K562 (cell line): ENCODE results near the gene TMEM178A. TPM values are rescaled to one million over a fixed set of nuclear protein-coding genes. Genes with fewer than 3 reads are reported as not detected.

Experiments used
- ATAC-seq: fragments of 200-7000 bp; cut with Tn5 transposase; 3 replicates; pipeline ENCODE4 v1.9.1; 2020; ENCODE audit warnings: moderate library complexity
- BruUV-seq: library from RNA; stranded (reverse); fragments of 400-500 nt; replicated peaks from 2 replicates; lab custom pipeline; 2021; lab: Mats Ljungman, UMichigan
- CTCF ChIA-PET: fragments of 300-600 bp; formaldehyde crosslinking; extraction: SDS; loops from one replicate; lab custom pipeline; 2021; ENCODE audit warnings: low intra/inter-chr PET ratio; lab: Yijun Ruan, JAX
- POLR2A ChIA-PET: fragments of 300-600, 350-650 bp; sonication (Branson Sonifier 250); formaldehyde crosslinking; extraction: SDS; loops from one replicate; lab custom pipeline; 2021; ENCODE audit warnings: antibody characterized with exemption, inconsistent platforms; lab: Yijun Ruan, JAX
- DNase-seq, 4 experiments: peaks; one replicate each; pipeline versions ENCODE4 v3.0.0 to v3.0.0-alpha.2; 2011 to 2018; ENCODE audit warnings: low spot score in 3 of 4, mixed read lengths in 3 of 4; ENCODE audit errors: extremely low read depth in 1 of 4
- FAIRE-seq: peaks from 2 replicates; lab custom pipeline; 2011; peaks lifted over from hg19 to GRCh38; lab: Jason Lieb, UNC
- H2AFZ ChIP-seq: 2 replicates; pipeline ENCODE4 v1.6.0; 2011; ENCODE audit warnings: low read depth, low read length, control low read depth, inconsistent platforms
- H3K27ac ChIP-seq: fragments of 200-600 bp; 3 replicates; pipeline ENCODE4 v1.8.0; 2011; ENCODE audit warnings: low read depth, mild to moderate bottlenecking, control low read depth, inconsistent platforms, low read length, moderate library complexity, mixed read lengths; ENCODE audit errors: extremely low read depth
- H3K27me3 ChIP-seq, 2 experiments: fragments of 300-600 bp in 1 of 2; 2 replicates in 1 of 2; 3 replicates in 1 of 2; pipeline versions ENCODE4 v1.6.0 to v1.8.0; 2011; ENCODE audit warnings: inconsistent platforms in 2 of 2, low read length in 2 of 2, mild to moderate bottlenecking in 1 of 2, mixed read lengths in 1 of 2, moderate library complexity in 1 of 2; ENCODE audit not compliant: control insufficient read depth in 2 of 2, insufficient read depth in 2 of 2
- H3K36me3 ChIP-seq: fragments of 300-600 bp; 3 replicates; pipeline ENCODE4 v1.8.0; 2011; ENCODE audit warnings: mild to moderate bottlenecking, low read length, inconsistent platforms; ENCODE audit not compliant: control insufficient read depth, insufficient read depth
- H3K4me1 ChIP-seq, 2 experiments: fragments of 200-600 bp in 1 of 2; replicated peaks in 1 of 2; 2 replicates in 1 of 2; 3 replicates in 1 of 2; pipeline versions ENCODE4 v1.5.1 to v1.8.0; 2011; ENCODE audit warnings: inconsistent platforms in 2 of 2, low read length in 2 of 2, mild to moderate bottlenecking in 1 of 2, mixed read lengths in 1 of 2, moderate library complexity in 1 of 2; ENCODE audit not compliant: control insufficient read depth in 2 of 2, insufficient read depth in 2 of 2
- H3K4me2 ChIP-seq: 2 replicates; pipeline ENCODE4 v1.6.1; 2011; ENCODE audit warnings: low read length, control low read depth, inconsistent platforms, mixed read lengths; ENCODE audit not compliant: insufficient read depth
- H3K4me3 ChIP-seq: fragments of 200-600 bp; sonication (generic), shearing (Covaris generic); 2 replicates; pipeline ENCODE4 v1.5.1; 2016; ENCODE audit warnings: control low read depth, inconsistent platforms
- H3K79me2 ChIP-seq: fragments of 200-600 bp; 3 replicates; pipeline ENCODE4 v1.8.0; 2011; ENCODE audit warnings: low read length, inconsistent platforms; ENCODE audit not compliant: control insufficient read depth, insufficient read depth
- H3K9ac ChIP-seq, 2 experiments: 2 replicates each; pipeline versions ENCODE4 v1.6.0 to v1.6.1; 2011; ENCODE audit warnings: low read depth in 2 of 2, low read length in 2 of 2, control low read depth in 1 of 2, inconsistent platforms in 1 of 2, mild to moderate bottlenecking in 1 of 2, mixed read lengths in 1 of 2; ENCODE audit not compliant: insufficient read depth in 1 of 2
- H3K9me1 ChIP-seq: one replicate; pipeline ENCODE4 v1.6.0; 2011; ENCODE audit warnings: inconsistent platforms, mild to moderate bottlenecking, low read length, moderate library complexity; ENCODE audit not compliant: control insufficient read depth, insufficient read depth
- H3K9me3 ChIP-seq: replicated peaks from 2 replicates; pipeline ENCODE4 v1.5.1; 2011; ENCODE audit warnings: low read depth, low read length, inconsistent platforms; ENCODE audit not compliant: control insufficient read depth, insufficient read depth
- H4K20me1 ChIP-seq: replicated peaks from 2 replicates; pipeline ENCODE4 v1.6.1; 2011; ENCODE audit warnings: low read length, inconsistent platforms, mixed read lengths; ENCODE audit not compliant: control insufficient read depth, insufficient read depth
- ARID3B ChIP-seq: fragments of 250-450 bp; sonication (Bioruptor Pico); IDR thresholded peaks from 2 replicates; pipeline ENCODE4 v1.4.0; 2020; ENCODE audit warnings: borderline replicate concordance
- ASH1L ChIP-seq: fragments of 450-650 bp; IDR thresholded peaks from 2 replicates; pipeline ENCODE4 v1.6.1; 2018; ENCODE audit warnings: borderline replicate concordance, mild to moderate bottlenecking, low read depth; ENCODE audit not compliant: partially characterized antibody
- CBFA2T2 ChIP-seq: fragments of 450-650 bp; conservative IDR thresholded peaks from 2 replicates; pipeline ENCODE4 v1.6.1; 2017; ENCODE audit warnings: mild to moderate bottlenecking
- NFYB ChIP-seq: IDR thresholded peaks from 2 replicates; pipeline ENCODE4 v1.6.1; 2011; ENCODE audit warnings: mild to moderate bottlenecking, moderate library complexity; ENCODE audit not compliant: insufficient read length; ENCODE audit errors: extremely low read depth
- RAD51 ChIP-seq: fragments of 450-650 bp; IDR thresholded peaks from 2 replicates; pipeline ENCODE4 v1.7.1; 2016; ENCODE audit warnings: low read depth, mild to moderate bottlenecking, borderline replicate concordance
- TFE3 ChIP-seq: fragments of 450-650 bp; formaldehyde crosslinking; IDR thresholded peaks from 2 replicates; pipeline ENCODE4 v1.4.0; 2020; ENCODE audit warnings: mild to moderate bottlenecking, mixed read lengths
- TOE1 ChIP-seq, 2 experiments: fragments of 450-650 bp in 1 of 2; sonication (generic) in 1 of 2; formaldehyde crosslinking in 1 of 2; IDR thresholded peaks; 2 replicates each; pipeline versions ENCODE4 v1.7.1 to v1.8.0; 2016 to 2022; ENCODE audit warnings: borderline replicate concordance in 2 of 2, mild to moderate bottlenecking in 2 of 2, antibody characterized with exemption in 1 of 2, inconsistent platforms in 1 of 2, low read depth in 1 of 2, missing genetic modification reagents in 1 of 2, moderate library complexity in 1 of 2
- USF1 ChIP-seq: sonication (generic); formaldehyde crosslinking; IDR thresholded peaks from 2 replicates; pipeline ENCODE4 v1.9.0; 2022; ENCODE audit warnings: mild to moderate bottlenecking, missing genetic modification reagents
- USF2 ChIP-seq: sonication (generic); formaldehyde crosslinking; IDR thresholded peaks from 2 replicates; pipeline ENCODE4 v1.5.0; 2020; ENCODE audit warnings: missing genetic modification reagents
- WGBS: fragments of 100-300 bp; shearing (Covaris generic); methylation state at CpG from one replicate; pipeline ENCODE4 v1.1.6; 2016; ENCODE audit warnings: low coverage, mixed read lengths; ENCODE audit not compliant: insufficient coverage; ENCODE audit errors: missing lambda C conversion rate; 5-methylcytosine and 5-hydroxymethylcytosine counted together
- in situ Hi-C: fragments of 300-500 bp; cut with MboI; formaldehyde crosslinking; loops from 4 replicates; pipeline ENCODE4 v1.15.0; 2018; ENCODE audit warnings: inconsistent platforms, mixed read lengths
- intact Hi-C: fragments of 100-400 bp; cut with micrococcal nuclease; formaldehyde crosslinking; loops from 2 replicates; pipeline ENCODE4 v1.14.2; 2022
- polyA plus RNA-seq, 8 experiments: library from polyadenylated mRNA; depleted of rRNA in 4 of 8; stranded (reverse) in 5 of 8; unstranded in 3 of 8; fragments of >200 nt; fragmentation: Nextera tagmentation in 2 of 8; fragmentation: Illumina TruSeq in 1 of 8; extraction: Ambion mirVana in 2 of 8; extraction: Trizol in 1 of 8; gene quantifications; 2 replicates each; pipeline versions ENCODE4 v1.2.1 to v1.2.3, GENCODE V29; 2011 to 2014; ENCODE audit warnings: inconsistent platforms in 1 of 8, missing spikeins in 1 of 8
- total RNA-seq, 7 experiments: library from RNA; depleted of rRNA in 6 of 7; stranded (reverse); fragments of >200 nt in 6 of 7; fragmentation: Illumina TruSeq in 2 of 7; extraction: Trizol in 2 of 7; gene quantifications; 2 replicates each; pipeline versions ENCODE4 v1.2.1 to v1.2.3, GENCODE V29; 2011 to 2021; ENCODE audit warnings: low replicate concordance in 1 of 7

TMEM178A gene
- total and polyA plus RNA-seq, 9 of the 15 experiments (the other 6 are each of a cell fraction or from before 2014, with no cell fraction given): 0.04 to 0.17 TPM; not detected in 7

- H3K79me2 ChIP-seq: no peaks in the 10 kb centered on the region
- peak; percentile 19 for FAIRE-seq
- no TSS peak for BruUV-seq
- no peak for ATAC-seq
- H3K9ac ChIP-seq: no peak overlapping the region
- CTCF ChIA-PET: no interaction called here
- H3K36me3 ChIP-seq: no peaks in the 10 kb centered on the region
- H3K27me3 ChIP-seq: no peaks in the 10 kb centered on the region; a peak in 1 of 5 replicates
- intact Hi-C loops (no loop called here), in situ Hi-C loops (no loop called here)
- no peak overlapping the region for H3K27ac ChIP-seq
- 8% methylated on average over 7 of the region's 7 CpGs for WGBS
- H3K9me3 ChIP-seq: no peaks in the 10 kb centered on the region
- no peaks in the 10 kb centered on the region for H4K20me1 ChIP-seq
- TF ChIP-seq ARID3B (no peak), ASH1L (no peak), USF1 (CRISPR knock-in tag) (0 out of 2 replicates have a peak, but pooled peaks have one; percentile 27), TOE1 (IDR thresholded peaks at IDR 0.05; ENCODE audit: borderline replicate concordance) (peak; percentile 87), TOE1 (CRISPR knock-in tag; IDR thresholded peaks at IDR 0.05; ENCODE audit: borderline replicate concordance, low read depth) (no peak), TFE3 (CRISPR knock-in tag) (peak; percentile 94), CBFA2T2 (peak; percentile 61), NFYB (peak; percentile 34), RAD51 (peak; percentile 93), USF2 (CRISPR knock-in tag) (peak; percentile 60)
- no peak overlapping the region for H3K4me2 ChIP-seq
- POLR2A ChIA-PET: no interaction called here
- no peaks in the 10 kb centered on the region for H3K4me1 ChIP-seq
- no peak overlapping the region for H3K4me3 ChIP-seq
- no peaks in the 10 kb centered on the region for H3K9me1 ChIP-seq
- no peak overlapping the region for H2AFZ ChIP-seq
- peak in 3 of 4 experiments; percentile 16 to 59 (median 53) for DNase-seq
These were observed 10.6 kb downstream of the TMEM178A start for GRCh38 chr2:39676342-39676741.
